K562 (cell line): ENCODE measurements around the gene ACP4. TPM values are rescaled to one million over a fixed set of nuclear protein-coding genes. Genes with fewer than 3 reads are reported as not detected.

ENCODE experiments used
- NCOA2 ChIP-seq, 2 experiments: fragments of 450-650 bp; IDR thresholded peaks; 2 replicates each; pipeline ENCODE4 v1.6.1; 2018; ENCODE audit warnings: mild to moderate bottlenecking in 2 of 2, moderate library complexity in 1 of 2; ENCODE audit not compliant: partially characterized antibody in 2 of 2
- ZNF407 ChIP-seq: fragments of 450-650 bp; IDR thresholded peaks from 2 replicates; pipeline ENCODE4 v1.6.1; 2016; ENCODE audit warnings: low read depth
- polyA plus RNA-seq, 8 experiments: library from polyadenylated mRNA; depleted of rRNA in 4 of 8; stranded (reverse) in 5 of 8; unstranded in 3 of 8; fragments of >200 nt; fragmentation: Nextera tagmentation in 2 of 8; fragmentation: Illumina TruSeq in 1 of 8; extraction: Ambion mirVana in 2 of 8; extraction: Trizol in 1 of 8; gene quantifications; 2 replicates each; pipeline versions ENCODE4 v1.2.1 to v1.2.3, GENCODE V29; 2011 to 2014; ENCODE audit warnings: inconsistent platforms in 1 of 8, missing spikeins in 1 of 8
- total RNA-seq, 7 experiments: library from RNA; depleted of rRNA in 6 of 7; stranded (reverse); fragments of >200 nt in 6 of 7; fragmentation: Illumina TruSeq in 2 of 7; extraction: Trizol in 2 of 7; gene quantifications; 2 replicates each; pipeline versions ENCODE4 v1.2.1 to v1.2.3, GENCODE V29; 2011 to 2021; ENCODE audit warnings: low replicate concordance in 1 of 7
- TF ChIP-seq, protein P1 (sequence below), 2 experiments: fragments of 450-650 bp; IDR thresholded peaks; 2 replicates each; pipeline ENCODE4 v1.6.1; 2018; ENCODE audit warnings: mild to moderate bottlenecking in 2 of 2, low read depth in 1 of 2; ENCODE audit not compliant: partially characterized antibody in 2 of 2

The ACP4 gene
- total and polyA plus RNA-seq, 9 of the 15 experiments (the other 6 are each of a cell fraction or from before 2014, with no cell fraction given), result not detected

- no peak for TF ChIP-seq ZNF407
- TF ChIP-seq, protein P1, sequence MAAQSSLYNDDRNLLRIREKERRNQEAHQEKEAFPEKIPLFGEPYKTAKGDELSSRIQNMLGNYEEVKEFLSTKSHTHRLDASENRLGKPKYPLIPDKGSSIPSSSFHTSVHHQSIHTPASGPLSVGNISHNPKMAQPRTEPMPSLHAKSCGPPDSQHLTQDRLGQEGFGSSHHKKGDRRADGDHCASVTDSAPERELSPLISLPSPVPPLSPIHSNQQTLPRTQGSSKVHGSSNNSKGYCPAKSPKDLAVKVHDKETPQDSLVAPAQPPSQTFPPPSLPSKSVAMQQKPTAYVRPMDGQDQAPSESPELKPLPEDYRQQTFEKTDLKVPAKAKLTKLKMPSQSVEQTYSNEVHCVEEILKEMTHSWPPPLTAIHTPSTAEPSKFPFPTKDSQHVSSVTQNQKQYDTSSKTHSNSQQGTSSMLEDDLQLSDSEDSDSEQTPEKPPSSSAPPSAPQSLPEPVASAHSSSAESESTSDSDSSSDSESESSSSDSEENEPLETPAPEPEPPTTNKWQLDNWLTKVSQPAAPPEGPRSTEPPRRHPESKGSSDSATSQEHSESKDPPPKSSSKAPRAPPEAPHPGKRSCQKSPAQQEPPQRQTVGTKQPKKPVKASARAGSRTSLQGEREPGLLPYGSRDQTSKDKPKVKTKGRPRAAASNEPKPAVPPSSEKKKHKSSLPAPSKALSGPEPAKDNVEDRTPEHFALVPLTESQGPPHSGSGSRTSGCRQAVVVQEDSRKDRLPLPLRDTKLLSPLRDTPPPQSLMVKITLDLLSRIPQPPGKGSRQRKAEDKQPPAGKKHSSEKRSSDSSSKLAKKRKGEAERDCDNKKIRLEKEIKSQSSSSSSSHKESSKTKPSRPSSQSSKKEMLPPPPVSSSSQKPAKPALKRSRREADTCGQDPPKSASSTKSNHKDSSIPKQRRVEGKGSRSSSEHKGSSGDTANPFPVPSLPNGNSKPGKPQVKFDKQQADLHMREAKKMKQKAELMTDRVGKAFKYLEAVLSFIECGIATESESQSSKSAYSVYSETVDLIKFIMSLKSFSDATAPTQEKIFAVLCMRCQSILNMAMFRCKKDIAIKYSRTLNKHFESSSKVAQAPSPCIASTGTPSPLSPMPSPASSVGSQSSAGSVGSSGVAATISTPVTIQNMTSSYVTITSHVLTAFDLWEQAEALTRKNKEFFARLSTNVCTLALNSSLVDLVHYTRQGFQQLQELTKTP (IDR thresholded peaks at IDR 0.05; ENCODE audit: low read depth in 1 of 2, partially characterized antibody in 2 of 2), result no peak
- no peak for TF ChIP-seq NCOA2 (IDR thresholded peaks at IDR 0.05; ENCODE audit: partially characterized antibody in 2 of 2)
Measured at GRCh38 chr19:50796634-50797428, 6.6 kb downstream of the ACP4 start (continued).
